ENCODE results near the gene RECK.

- TF ChIP-seq CTCF (IDR thresholded peaks at IDR 0.05) (no peak), POLR2A (IDR thresholded peaks at IDR 0.05) (no peak)
Measured at GRCh38 chr9:36163786-36164170, 127.1 kb downstream of the RECK start.

Data from lower leg skin (tissue), 3 donors.